NCI-H146 (cell line): ENCODE measurements around the gene EFNB1.

Experiments
- DNase-seq: peaks from one replicate; lab custom pipeline; 2025; lab: John Stamatoyannopoulos, UW

Gene EFNB1

GRCh38 chrX:68827848-68828624, 785 bp upstream of the EFNB1 start:
- peak; percentile 25 for DNase-seq

DNA sequence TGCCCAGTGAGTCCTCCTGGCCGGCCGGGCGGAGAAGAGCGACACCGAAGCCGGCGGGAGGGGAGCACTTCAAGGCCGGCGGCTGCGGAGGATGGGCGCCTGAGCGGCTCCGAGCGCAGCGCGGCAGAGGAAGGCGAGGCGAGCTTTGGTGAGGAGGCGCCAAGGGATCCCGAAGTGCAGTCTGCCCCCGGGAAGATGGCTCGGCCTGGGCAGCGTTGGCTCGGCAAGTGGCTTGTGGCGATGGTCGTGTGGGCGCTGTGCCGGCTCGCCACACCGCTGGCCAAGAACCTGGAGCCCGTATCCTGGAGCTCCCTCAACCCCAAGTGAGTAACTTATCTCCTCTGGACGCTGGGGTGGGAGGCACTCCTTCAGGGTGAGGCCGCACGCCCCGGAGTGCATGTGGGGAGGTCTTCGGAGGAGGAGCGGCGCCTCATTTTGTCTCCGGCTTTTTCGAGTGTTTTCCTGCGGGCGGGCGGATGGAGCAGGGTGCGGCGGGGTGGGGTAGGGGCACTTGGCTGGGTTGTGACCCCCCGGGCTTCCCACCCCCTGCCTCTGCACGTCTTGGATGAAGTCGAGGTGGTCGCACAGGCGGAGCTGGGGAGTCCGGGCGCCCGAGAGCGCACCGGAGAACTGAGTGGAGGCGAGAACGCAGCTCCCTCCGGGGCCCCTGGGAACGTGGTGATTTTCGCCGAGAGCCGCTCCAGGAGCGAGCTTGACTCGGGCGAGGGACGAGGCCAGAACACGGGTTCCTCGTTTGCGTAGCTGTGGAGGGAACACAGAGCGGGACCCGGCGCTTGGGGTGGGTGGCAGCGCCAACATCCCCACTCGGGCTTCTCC, 979 bp downstream of the EFNB1 start:
- peak; percentile 9 for DNase-seq

- DNase-seq: no peak
Observed at GRCh38 chrX:68830419-68831404, 1.9 kb downstream of the EFNB1 start.

GRCh38 chrX:68831405-68832100, 2.7 kb downstream of the EFNB1 start:
- no peak for DNase-seq

GRCh38 chrX:68832101-68832416, 3.2 kb downstream of the EFNB1 start:
- DNase-seq: no peak

- no peak for DNase-seq
Observed at GRCh38 chrX:68832516-68833447, 4.0 kb downstream of the EFNB1 start.

DNA sequence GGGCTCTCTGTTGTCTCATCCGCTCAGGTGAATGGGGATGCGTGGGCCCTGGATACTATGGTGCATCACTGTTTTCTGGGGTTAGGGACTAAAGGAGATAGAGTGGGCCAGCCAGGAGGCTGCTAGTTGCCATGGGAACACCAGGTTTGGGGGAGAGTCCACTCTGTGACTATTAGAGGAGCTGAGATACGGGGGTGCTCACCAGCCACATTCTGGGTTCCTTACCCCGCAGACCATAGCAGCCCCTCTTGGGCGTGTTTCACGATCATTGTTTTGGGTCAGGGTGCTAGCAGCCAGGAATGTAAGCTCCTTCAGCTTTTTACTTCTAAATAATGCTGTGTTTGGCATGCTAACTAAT, 4.6 kb downstream of the EFNB1 start:
- no peak for DNase-seq

DNA sequence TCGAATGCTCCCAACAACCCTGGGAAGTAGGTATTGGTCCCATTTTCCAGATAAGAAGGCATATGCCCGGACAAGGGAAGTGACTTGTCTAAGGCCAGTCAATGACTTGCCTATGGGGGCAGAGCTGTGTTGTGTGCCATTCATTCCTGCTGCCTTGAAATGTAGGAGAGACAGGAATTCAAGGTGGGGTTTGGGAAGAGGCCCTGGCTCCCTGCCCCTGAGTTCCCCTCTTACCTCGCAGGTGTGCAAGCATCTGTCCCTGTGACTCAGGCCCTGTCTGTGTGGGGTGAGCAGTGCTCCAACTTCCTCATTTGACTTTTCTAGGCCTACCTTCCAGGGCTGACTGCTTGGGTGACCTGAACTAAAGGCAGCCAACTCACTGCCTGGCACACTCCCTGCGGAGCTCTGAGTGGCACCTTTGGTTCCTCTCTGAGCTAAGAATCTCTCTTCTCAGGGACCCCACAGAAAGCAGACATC, 5.1 kb downstream of the EFNB1 start:
- DNase-seq: no peak

DNA sequence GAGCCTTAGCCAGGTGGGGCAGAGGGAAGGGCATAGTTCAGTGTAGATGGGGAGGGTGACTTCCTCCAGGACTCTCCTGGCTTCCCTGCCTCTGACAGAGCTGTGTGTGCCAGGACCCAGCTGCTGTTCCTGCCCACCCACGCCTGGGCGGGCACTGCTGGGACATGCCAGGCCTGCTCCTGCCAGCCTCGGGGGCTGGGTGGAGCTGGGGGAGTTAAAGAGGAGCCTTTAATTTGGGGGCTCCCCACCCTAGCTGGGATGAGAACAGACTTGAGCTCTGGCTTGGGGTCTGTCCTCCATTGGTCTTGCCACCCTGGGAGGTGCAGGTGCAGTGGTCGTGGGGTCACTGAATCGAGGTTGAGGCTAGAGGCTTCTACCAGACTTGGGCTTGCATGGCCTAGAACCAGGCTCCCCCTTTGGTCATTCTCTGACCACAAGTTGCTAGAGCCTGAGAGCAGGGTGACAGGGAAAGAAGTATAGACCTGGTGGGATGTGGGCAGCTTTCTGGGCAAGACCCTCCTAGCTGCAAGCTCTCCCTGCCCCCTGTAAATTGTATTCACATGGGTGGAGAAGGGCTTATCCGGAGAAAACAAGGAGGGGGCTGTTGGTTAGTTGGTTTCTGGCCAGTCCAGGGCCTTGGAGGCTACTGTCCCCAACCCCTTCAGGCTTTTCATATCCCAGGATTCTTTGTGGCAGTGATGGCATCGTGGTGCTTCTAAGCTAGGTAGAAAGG, 5.7 kb downstream of the EFNB1 start:
- DNase-seq: no peak

- no peak for DNase-seq
Observed at GRCh38 chrX:68835104-68835442, 6.3 kb downstream of the EFNB1 start.

DNA sequence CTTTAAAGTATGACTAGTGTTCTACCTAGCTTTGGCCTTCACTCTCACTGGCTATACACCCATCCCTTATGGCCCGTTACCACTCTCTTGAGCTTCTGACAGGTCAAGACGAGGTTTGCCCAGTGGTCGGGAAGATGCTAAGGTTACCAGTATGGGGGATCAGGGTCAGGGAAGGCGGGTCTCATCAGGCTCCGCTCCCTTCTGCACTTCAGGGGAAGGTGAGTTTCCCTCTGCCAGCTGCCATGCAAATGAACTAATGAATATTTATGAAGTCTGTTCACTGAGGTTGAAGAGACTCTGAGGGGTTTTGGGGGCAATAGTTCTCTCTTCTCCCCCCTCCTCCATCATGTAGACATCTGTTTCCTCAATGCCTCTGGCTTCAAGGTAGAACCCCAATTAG, 6.6 kb downstream of the EFNB1 start:
- DNase-seq: no peak

- no peak for DNase-seq
Observed at GRCh38 chrX:68837119-68837518, 8.3 kb downstream of the EFNB1 start.

GRCh38 chrX:68838571-68838910, 9.7 kb downstream of the EFNB1 start:
- DNase-seq: no peak

- DNase-seq: no peak
Observed at GRCh38 chrX:68839771-68840170, 10.9 kb downstream of the EFNB1 start.

DNA sequence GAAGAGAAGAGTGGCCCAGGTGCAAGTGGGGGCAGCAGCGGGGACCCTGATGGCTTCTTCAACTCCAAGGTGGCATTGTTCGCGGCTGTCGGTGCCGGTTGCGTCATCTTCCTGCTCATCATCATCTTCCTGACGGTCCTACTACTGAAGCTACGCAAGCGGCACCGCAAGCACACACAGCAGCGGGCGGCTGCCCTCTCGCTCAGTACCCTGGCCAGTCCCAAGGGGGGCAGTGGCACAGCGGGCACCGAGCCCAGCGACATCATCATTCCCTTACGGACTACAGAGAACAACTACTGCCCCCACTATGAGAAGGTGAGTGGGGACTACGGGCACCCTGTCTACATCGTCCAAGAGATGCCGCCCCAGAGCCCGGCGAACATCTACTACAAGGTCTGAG, 11.4 kb downstream of the EFNB1 start:
- DNase-seq: no peak

GRCh38 chrX:68841251-68842049, 12.6 kb downstream of the EFNB1 start:
- DNase-seq: peak; percentile 34

DNA sequence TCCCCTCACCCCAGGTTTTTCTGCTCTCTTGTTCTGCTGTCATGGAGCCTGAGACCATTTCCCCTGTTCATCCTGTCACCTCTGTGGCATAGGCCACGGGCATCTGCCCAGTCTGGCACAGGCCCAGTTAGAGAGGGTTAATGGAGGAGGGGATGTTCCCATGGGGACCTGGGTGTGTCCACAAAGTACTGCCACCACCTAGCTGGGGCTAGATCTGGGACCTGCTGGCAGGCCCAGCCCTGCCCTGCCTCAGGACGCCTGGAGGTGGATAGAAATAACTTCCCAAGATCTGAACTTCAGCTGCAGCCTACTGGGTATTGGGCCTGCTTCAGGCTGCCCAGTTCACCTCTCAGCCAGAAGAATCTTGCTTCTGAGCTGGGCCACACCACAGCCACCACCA, 13.5 kb downstream of the EFNB1 start:
- DNase-seq: no peak

DNA sequence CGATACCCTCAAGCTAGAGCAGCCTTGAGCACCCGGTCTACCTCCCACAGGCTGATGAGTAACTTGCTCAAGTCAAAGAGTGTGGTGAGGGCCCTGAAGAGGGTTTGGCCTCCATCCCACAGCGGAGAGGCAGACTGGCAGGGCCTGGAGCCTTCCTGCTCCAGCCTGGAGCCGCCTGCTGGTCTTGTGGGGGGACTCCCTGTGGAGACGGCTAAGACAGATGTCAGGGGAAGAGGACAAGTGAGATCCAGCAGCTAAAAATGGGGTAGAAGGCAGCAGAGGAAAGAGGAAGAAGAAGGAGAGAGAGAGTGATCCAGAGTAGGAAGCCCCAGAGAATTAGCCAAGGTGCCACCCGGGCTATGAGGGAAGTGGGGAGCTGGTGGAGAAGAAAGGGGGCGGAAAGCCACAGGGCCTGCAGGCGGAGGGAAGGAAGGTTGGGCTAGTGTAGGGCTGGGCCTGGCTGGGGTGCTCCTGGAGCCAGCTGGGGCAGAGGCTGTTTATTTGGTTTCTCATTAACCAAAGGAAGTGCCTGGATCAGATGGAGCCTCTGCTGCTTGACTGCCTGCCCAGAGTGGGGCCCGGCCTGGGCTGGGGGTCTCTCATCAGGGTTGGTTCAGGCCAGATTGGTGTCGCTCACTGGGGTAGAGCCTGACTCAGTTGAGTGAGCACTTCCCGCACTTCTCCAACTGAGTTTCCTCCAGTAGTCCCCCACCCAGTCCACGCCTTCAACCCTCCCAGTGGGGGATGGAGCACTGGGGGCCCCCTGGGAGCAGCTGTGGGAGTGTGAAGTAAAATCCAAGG, 14.2 kb downstream of the EFNB1 start:
- no peak for DNase-seq
